GM12872 (cell line): Measurements from ENCODE around the gene ERCC1.

Experiments used
- CTCF ChIP-seq: IDR thresholded peaks from 3 replicates; pipeline ENCODE4 v1.5.1; 2011; ENCODE audit warnings: low read depth, mild to moderate bottlenecking, low read length, moderate library complexity; ENCODE audit not compliant: insufficient read depth

The ERCC1 gene

DNA sequence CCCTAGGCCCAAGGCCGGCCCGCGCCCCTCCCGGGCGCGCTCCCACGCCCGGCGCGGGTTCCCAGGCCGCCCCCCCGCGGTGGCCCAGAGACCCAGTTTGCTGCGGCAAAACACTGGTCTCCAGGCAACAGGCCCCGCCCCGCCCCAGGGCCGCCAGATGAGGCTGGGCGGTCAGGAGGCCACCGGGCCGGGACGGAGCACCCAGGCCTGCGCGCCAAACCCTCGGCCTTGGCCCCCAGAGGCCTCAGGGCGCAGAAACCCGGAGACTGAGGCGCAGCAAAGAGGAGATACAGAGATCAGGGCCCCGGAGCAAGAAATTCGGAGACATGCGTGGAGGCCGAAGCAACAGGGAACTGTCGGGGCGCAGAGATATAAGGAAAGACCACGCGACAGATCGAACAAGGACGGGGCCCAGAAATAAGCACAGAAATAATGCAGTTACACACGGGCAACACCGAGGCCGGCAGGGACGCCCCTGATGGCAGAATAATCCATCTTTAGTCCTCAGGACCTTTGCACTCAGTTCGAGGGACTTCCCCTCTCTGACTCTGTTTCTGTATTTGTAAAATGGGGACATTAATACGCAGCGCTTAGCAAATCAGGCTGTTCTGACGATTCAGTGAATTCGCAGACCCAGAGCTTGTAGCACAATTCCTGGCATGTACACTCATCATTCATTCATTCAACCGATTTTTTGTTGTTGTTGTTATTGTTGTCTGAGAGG lies 20.8 kb upstream of the ERCC1 start:
- no peak for TF ChIP-seq CTCF

GRCh38 chr19:45443462-45444317 lies 20.0 kb upstream of the ERCC1 start:
- TF ChIP-seq CTCF, result no peak

- TF ChIP-seq CTCF, result no peak
These were observed 19.2 kb upstream of the ERCC1 start for GRCh38 chr19:45442778-45443461.

DNA sequence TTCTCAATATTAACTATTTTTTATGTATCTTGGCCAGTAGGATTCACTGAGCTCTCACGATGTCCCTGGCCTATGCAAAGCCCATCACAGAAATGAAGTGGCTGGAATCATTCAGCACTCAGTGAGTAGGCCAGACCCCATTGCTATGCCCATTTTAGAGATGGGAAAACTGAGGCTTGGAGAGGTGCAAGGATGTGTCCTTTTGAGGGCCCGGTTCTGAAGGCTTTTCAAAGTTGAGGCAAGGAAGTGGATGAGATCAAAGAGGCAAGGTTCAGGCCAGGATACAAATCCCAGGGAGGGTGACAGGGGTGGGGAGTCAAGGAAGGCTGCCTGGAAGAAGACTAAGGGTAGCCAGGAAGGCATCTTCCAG lies 18.7 kb upstream of the ERCC1 start:
- no peak for TF ChIP-seq CTCF

GRCh38 chr19:45440873-45441654 lies 17.3 kb upstream of the ERCC1 start:
- TF ChIP-seq CTCF, result no peak

DNA sequence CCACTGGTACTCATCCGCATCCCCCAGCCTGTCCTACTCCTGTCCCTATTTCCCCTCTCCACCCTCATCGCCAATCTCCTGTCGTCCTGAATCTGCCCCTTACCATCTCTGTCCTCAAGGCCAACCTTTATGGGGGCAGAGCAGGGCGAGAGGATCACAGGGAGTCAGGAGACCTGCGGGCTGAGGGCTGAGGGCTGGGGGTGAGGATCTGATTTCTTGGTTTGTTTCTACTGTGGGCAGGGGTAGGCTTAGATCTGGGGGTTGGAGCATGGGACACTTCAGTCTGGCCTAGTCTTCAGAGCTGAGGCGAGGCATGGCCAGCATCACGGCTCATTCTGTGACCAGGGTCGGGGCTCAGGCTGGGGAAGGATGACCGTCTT lies 16.5 kb upstream of the ERCC1 start:
- TF ChIP-seq CTCF, result no peak
